Inflammatory macrophage (primary cell): ENCODE data around the gene SMIM14.
"Not testable (repeated sequence)": the region's sequence is repeated elsewhere in the genome, so short reads cannot be mapped to it uniquely, and the experiment has no call there.

Experiments
- DNase-seq, 2 donors: peaks; one replicate each; pipeline ENCODE4 v3.0.0-alpha.2; 2020 to 2022

Gene SMIM14

GRCh38 chr4:39529534-39529933, 109.1 kb downstream of the SMIM14 start:
- no peak for DNase-seq

GRCh38 chr4:39528061-39528465, 110.6 kb downstream of the SMIM14 start:
- peak; percentile 82 to 95 for DNase-seq

- DNase-seq, result peak; percentile 95 to 97
Measured at GRCh38 chr4:39527296-39528060, 111.2 kb downstream of the SMIM14 start, which contains the start of gene UGDH. TSS of gene UGDH (minus strand) at chr4:39527439. CDS start at chr4:39521512, 5,927 bp downstream.

- DNase-seq, result peak; percentile 9 to 46
Measured at GRCh38 chr4:39526765-39527295, 111.8 kb downstream of the SMIM14 start.

- DNase-seq, result no peak
Measured at GRCh38 chr4:39525822-39526690, 112.6 kb downstream of the SMIM14 start.

- DNase-seq, result no peak
Measured at GRCh38 chr4:39524161-39524957, 114.3 kb downstream of the SMIM14 start.

- DNase-seq, result no peak
Measured at GRCh38 chr4:39522068-39522467, 116.6 kb downstream of the SMIM14 start.

- DNase-seq, result no peak
Measured at GRCh38 chr4:39521253-39521919, 117.3 kb downstream of the SMIM14 start.

GRCh38 chr4:39518484-39518883, 120.2 kb downstream of the SMIM14 start:
- no peak for DNase-seq

- no peak for DNase-seq
Measured at GRCh38 chr4:39516407-39516966, 122.2 kb downstream of the SMIM14 start.

GRCh38 chr4:39515669-39516401, 122.8 kb downstream of the SMIM14 start:
- DNase-seq, result not testable (repeated sequence)

GRCh38 chr4:39514888-39515401, 123.7 kb downstream of the SMIM14 start:
- no peak for DNase-seq

- not testable (repeated sequence) for DNase-seq
Measured at GRCh38 chr4:39514266-39514665, 124.4 kb downstream of the SMIM14 start.

- DNase-seq, result no peak
Measured at GRCh38 chr4:39510348-39510929, 128.2 kb downstream of the SMIM14 start.

GRCh38 chr4:39505581-39505980, 133.1 kb downstream of the SMIM14 start:
- no peak for DNase-seq

- DNase-seq, result no peak
Measured at GRCh38 chr4:39504538-39504937, 134.1 kb downstream of the SMIM14 start.

- not testable (repeated sequence) for DNase-seq
Measured at GRCh38 chr4:39502664-39503035, 136.0 kb downstream of the SMIM14 start.

- DNase-seq, result no peak
Measured at GRCh38 chr4:39502019-39502663, 136.5 kb downstream of the SMIM14 start.

- no peak for DNase-seq
Measured at GRCh38 chr4:39498727-39499020, 140.0 kb downstream of the SMIM14 start.
